IPS DF 4.7 (cell line): ENCODE data around the gene ATP8A1.

Source experiments
- DNase-seq: peaks from one replicate; pipeline ENCODE4 v3.0.0-alpha.2; 2013; ENCODE audit warnings: low spot score; ENCODE audit errors: extremely low read depth

Gene ATP8A1

GRCh38 chr4:42369489-42369888 lies 287.4 kb downstream of the ATP8A1 start:
- DNase-seq, result no peak

- DNase-seq, result no peak
These were observed 289.9 kb downstream of the ATP8A1 start for GRCh38 chr4:42366959-42367358.

- no peak for DNase-seq
These were observed 292.4 kb downstream of the ATP8A1 start for GRCh38 chr4:42364266-42365053.

GRCh38 chr4:42363614-42364013 lies 293.3 kb downstream of the ATP8A1 start:
- DNase-seq, result no peak

- DNase-seq, result no peak
These were observed 294.3 kb downstream of the ATP8A1 start for GRCh38 chr4:42362591-42362990.

- DNase-seq, result no peak
These were observed 295.4 kb downstream of the ATP8A1 start for GRCh38 chr4:42361456-42361855.

- no peak for DNase-seq
These were observed 296.6 kb downstream of the ATP8A1 start for GRCh38 chr4:42360256-42360669.

GRCh38 chr4:42359711-42360110 lies 297.2 kb downstream of the ATP8A1 start:
- no peak for DNase-seq
